Stimulated activated CD8-positive, alpha-beta memory T cell treated with anti-CD3 and anti-CD28 coated beads, Interleukin-15, amount 100 ng/mL, for 24 hours (primary cell): ENCODE measurements around the gene GLDN.
"Not testable (repeated sequence)": the region's sequence is repeated elsewhere in the genome, so short reads cannot be mapped to it uniquely, and the experiment has no call there.

Experiments used
- DNase-seq: peaks from one replicate; pipeline ENCODE4 v3.0.0-alpha.2; 2020; ENCODE audit warnings: low read depth

Gene GLDN

DNA sequence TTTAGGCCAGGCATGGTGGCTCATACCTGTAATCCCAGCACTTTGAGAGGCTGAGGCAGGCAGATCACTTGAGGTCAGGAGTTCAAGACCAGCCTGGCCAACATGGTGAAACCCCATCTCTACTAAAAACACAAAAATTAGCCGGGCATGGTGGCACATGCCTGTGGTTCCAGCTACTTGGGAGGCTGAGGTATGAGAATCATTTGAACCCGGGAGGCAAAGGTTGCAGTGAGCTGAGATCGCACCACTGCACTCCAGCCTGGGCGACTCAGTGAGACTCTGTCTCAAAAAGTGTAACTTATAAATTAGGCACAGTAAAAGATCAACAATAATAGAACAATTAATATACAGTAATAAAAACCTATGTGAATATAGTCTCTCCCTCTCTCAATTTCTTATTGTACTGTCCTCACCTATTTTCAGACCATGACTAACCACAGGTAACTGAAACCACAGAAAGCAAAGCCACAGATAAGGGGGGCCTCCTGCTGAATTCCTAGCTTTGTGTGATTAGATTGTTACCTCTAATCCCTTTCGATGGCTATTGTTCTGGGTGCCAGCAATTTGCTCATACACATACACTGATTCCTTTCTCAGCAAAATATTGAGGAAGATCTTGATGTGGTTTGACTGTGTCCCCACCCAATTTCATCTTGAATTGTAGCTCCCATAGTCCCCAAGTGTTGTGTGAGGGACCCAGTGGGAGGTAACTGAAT, 104.7 kb downstream of the GLDN start:
- not testable (repeated sequence) for DNase-seq

DNA sequence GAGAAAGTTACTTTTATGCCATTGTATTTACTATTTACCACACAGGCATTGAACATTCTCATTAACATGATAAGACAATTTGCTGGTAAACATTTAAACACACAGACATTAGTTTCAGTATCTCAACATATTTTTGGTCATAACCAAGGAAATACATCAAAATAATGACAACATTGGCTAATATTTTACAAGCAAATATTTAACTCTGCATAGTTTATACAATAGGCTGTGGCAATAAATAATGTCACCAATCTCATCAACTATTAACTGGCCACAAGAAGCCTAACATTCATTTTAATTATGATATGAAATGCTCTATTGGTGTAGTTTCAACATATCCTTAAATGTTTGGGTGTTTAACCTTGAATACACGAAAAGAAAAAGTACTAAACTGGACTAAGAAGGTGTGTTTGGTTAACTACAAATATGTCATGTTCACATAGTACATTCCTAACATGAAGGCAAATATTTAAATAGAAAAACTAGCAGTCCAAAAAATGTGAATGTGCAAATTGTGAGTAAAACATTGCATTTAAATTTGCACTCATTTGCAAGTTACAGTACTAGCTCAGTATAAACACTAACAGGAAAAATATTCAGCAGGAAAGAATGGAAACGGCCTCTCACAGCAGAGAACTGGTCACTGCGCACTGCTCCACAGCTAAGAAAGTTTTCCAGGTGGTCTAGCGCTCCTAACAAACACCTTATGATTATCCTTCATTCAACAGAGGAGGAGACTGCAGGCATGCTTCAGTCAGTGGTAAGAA, 106.6 kb downstream of the GLDN start:
- no peak for DNase-seq

DNA sequence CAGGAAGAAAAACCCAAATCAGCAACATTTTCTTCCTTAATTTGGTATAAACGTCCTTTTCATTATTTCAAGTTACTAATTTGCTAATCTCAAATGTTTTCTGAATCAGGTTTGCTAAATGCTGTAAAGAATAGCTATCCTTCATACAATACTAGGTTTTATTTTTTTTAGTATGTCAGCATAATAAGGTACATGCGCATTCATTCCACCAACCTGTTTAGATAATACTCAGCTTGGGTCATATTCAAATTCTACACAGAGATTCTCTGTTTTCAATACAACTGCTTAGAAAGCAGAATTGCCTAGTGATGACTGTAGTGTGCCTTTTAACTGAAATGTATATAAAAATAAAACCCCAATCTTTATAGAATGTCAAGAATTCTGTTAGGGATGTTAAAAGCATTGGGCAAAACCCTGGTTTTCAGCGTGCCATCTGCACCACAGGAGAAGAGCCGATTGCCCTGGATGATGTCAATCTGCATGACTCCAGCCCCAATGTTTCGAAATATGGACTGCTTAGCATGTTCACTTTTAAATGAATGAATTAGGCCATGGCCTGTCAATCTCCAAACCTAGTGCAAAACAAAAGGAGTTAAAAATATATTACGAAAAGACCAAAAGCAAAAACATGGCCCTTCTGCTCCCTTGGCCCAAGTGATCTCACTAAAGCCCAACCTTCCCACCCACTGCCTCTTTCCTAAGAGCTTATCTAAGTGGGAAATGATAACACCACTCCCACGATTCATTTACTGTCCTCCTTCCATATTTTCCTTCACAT, 107.4 kb downstream of the GLDN start:
- no peak for DNase-seq

DNA sequence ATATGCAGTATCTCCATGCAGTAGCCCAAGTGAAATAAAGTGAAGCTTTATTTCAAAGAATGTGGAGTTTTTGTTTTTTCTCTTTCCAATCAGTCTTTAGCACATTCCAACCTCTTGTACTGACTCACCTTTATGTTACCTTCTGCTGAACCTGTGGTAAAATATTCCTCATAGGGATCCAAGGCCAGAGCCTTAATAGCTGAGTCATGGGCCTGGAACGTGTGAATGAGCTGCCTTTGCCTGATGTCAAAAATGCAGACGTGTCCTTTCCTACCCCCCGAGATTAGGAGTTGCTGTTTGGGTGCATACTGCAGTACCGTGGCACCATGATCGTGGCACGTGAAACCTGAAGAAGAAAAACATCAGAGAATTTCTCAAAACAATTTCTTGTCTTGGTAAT, 108.5 kb downstream of the GLDN start:
- no peak for DNase-seq
